Measurements from ENCODE around the gene MTFMT.
"Not testable (repeated sequence)": the region's sequence is repeated elsewhere in the genome, so short reads cannot be mapped to it uniquely, and the experiment has no call there.

GRCh38 chr15:65075607-65076395 lies 46.4 kb upstream of the MTFMT start:
- TF ChIP-seq ZBTB43 (CRISPR knock-in tag; conservative IDR thresholded peaks at IDR 0.05); PHF8 (CRISPR knock-in tag; IDR thresholded peaks at IDR 0.05); BCL3 (CRISPR knock-in tag; IDR thresholded peaks at IDR 0.05); SRSF9 (IDR thresholded peaks at IDR 0.05; ENCODE audit: borderline replicate concordance, insufficient read depth, low read depth, low read length, poor library complexity, severe bottlenecking); REST (IDR thresholded peaks at IDR 0.05; ENCODE audit: borderline replicate concordance in 1 of 2, low read depth in 1 of 2, low read length in 2 of 2): not testable (repeated sequence)
